HUDEP-2 (cell line): ENCODE data around the gene TCF4.

Experiments
- DNase-seq, 76 experiments: peaks; one replicate each; lab custom pipeline; 2025; ENCODE audit not compliant: unreplicated experiment in 76 of 76; lab: John Stamatoyannopoulos, UW

The TCF4 gene

DNA sequence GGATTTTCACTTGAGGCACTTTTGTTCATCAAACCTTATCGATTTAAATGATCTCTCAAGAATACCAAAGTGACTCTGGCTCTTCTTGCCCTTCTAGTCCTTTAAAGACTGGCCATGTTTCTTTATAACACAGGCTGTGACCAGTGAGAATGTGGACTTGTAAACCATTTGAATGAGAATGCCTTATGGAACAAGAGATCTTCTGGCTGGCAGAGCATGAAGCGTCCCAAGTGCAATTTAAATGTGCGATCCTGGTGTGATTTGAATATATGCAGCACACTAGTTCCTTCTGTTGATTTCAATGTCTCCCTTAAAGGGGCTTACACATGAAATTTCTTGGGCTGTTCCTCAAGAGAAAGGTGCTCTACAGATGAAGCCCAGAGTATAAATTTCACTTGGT is 366.4 kb downstream of the TCF4 start:
- no peak for DNase-seq

- DNase-seq, result no peak
Observed at GRCh38 chr18:55220523-55220922, 367.5 kb downstream of the TCF4 start.

DNA sequence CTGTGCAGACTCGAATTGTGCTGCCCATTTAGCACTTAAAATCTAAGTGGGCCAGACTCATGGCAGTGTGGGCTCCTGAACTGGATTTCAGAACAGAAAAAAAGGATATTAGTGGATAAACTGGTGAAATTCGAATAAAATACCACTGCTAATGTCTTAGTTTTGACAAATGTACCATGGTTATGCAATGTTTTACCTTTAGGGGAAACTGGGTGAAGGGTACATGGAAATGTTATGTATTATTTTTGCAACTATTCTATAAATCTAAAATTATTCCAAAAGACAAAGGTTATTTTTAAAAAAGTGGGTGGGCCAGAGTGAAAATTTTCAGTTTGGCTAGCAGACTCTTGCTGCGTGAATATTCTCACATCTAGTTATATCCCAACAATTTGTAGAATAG is 368.2 kb downstream of the TCF4 start:
- DNase-seq, result no peak

DNA sequence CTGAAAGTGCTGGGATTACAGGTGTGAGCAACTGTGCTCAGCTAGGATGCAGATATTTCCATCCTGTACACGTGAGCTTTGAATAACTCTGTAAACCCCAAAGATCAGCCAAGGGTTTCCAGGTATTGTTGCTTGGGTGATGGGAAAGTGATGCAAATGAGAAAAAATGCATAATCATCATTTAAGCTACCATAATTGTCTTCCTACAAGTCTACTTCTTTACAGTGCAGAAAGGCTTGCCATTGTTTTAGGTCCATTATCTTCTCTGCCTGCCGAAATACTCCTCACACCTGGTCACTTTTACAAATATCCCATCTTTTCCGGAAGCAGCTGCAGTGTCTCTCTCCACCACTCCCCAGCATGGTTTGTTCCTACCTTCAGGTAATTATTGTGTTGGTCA is 368.9 kb downstream of the TCF4 start:
- no peak for DNase-seq

DNA sequence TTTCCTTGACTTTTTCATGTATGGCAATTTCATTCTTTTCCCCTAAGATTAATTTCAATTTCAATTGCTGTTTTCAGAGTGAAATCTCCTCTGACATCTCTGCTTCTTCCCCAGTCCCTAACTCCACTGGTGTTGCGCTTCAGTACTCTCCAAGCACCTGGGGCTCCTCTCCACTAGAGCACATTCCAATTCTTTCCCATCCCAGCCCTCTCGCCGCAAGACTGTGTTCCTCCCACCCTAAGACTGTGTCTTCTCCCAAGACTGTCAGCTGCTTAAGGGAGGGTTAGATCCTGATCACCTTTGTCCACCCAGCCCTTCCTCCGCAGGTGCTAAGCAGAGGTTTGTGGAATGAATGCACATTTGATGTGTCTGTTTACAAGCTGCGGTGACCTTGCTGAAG is 373.0 kb downstream of the TCF4 start:
- DNase-seq, result no peak

DNA sequence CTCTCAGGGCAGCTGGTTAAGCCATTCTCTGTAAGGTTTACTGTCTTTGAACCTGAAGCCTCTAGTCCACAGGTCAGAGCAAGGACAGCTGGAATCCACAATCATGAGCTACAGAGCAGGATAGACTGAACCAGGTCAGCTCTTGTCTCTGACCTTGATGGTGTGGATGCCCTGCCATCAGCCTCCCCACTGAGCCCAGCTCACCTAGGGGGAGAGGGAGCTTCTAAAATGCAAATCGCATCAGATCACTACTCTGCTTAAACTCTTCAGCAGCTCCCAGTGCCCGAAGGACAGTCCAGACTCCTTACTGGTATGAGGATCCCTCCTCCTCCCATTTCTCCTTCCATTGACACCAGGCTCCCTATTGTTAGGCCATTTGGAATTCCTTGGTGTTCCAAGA is 373.5 kb downstream of the TCF4 start:
- no peak for DNase-seq

GRCh38 chr18:55213586-55213985 is 374.4 kb downstream of the TCF4 start:
- no peak for DNase-seq

GRCh38 chr18:55206927-55207326 is 381.1 kb downstream of the TCF4 start:
- DNase-seq, result no peak

DNA sequence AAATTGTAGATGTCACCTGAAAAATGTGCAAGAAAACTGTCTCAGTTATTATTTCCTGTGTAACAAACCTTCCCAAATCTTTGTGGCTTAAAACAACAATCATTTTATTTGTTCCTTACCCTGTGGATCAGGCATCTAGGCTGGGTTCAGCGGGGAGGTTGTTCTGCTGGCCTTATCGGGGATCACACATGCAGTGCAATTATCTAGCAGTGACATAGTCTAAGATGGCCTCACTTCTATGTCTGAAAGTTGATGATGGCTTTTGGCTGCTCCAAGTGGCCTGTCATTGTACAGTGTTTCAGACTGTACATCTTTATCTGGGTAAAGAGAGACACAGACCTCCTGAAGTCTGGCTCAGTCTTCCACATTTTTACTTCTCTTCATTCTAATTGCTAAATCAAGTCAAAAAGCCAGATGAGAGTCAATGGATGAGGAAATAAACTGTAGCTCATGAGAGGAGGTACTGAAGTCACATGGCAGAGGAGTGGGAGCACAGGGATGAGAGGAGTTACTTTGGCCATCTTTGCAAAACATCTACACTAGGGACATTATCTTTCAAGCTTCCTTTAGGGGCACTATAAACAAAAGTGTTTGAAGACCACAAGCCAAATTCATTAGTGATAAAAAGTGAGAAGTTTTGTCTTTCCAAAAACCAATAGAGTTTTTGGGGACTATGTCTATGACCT is 385.6 kb downstream of the TCF4 start:
- no peak for DNase-seq

DNA sequence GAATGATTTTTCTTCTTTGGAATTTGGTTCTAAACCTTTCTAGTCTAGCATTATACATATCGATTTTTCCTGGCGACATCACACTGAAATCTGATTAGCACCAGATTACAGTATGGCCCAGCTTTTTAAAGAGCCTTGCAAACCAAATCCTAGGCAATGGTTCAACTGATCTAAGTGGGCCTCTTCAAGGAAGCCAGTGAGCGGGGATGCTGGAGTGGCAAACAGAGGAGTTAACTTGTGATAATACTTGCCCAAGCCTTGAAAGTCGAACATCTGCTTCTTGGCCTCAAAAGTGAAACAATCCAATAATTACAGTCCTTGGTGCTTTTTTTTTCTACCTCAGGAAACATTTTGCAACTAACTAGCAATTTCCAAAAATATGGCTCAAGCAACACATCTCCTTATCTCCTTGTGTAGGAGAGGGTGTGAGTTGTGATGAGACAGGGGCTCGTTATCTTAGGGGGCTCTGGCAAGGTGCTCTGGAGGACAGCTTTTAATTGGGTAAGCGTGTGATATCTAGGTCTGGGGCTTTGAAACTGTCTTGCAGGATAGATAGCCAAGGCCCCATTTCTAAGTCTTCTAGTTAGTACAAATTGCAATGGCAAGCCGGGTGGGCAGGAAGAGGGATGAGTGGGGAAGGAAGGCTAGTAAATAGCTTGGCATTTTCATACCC is 388.6 kb downstream of the TCF4 start:
- DNase-seq, result no peak

DNA sequence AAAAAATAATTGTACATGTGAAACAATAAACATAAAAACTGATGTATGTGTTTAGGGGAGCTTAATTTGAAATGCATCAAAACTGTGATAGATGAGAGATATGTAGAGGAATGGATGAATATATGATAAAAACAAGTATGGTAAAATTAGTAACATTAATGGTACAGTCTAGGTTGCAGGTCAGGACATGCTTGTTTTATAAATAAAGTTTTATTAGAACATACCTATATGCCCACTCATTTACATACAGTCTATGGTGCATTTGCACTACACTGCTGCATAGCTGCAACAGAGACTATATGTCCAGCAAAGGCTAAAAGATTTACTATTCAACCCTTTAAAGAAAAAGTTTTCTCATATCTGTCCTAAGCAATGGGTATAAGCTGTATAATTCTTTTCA is 392.1 kb downstream of the TCF4 start:
- no peak for DNase-seq

- no peak for DNase-seq
Observed at GRCh38 chr18:55189972-55190371, 398.0 kb downstream of the TCF4 start.

GRCh38 chr18:55186588-55186987 is 401.4 kb downstream of the TCF4 start:
- DNase-seq, result no peak

DNA sequence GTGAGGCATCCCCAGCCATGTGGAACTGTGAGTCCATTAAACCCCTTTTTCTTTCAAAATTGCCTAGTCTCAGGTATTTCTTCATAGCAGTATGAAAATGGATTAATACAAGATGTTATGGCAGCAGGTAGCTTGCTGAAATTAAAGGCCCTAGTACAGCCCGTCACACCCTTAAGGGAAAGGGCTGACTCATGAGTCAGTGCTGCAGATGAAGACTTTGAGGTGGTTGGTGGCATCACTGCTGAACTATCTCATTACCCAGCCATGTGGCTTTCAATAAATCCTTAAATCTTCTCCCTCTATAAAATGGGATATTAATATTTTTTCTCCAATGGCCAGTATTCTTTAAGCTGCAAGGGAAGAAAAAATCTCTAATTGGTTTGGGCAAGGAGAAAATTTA is 402.6 kb downstream of the TCF4 start:
- DNase-seq, result no peak

DNA sequence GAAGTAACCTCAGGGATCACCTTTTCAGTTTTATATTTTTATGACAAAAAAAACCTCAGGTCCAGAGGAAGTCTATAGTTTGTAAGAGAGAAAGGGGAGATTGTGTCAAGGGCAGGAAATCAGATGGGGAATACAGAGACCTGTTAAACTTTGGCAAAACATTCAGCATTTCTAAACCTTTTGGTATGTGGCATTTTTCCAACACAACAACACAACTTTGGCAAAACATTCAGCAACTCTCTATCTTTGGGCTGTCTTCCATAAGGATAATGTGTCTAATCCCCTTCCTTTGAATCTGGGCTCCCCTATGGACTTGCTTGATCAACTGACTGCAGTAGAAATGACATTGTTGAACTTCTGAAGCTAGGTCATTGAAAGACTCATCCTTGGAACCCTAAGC is 408.2 kb downstream of the TCF4 start:
- DNase-seq, result no peak

DNA sequence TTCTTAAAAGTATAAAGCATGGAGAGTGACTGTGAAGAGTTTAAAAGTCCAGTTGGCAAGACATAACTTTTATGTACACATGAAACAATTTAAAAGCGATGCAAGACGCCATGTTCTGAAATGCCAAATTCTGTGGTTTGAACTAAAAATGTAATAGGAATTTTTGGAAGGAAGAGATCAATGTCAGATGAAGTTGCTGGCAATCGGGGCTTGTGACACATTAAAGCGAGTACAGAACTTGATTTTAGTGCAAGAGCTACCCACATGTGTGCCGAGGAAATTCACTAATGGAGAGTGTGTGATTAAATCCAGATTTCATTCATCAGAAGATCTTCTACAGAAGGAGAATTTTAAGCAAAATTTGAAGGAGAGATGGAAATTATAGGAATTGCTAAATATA is 408.6 kb downstream of the TCF4 start:
- DNase-seq, result no peak

DNA sequence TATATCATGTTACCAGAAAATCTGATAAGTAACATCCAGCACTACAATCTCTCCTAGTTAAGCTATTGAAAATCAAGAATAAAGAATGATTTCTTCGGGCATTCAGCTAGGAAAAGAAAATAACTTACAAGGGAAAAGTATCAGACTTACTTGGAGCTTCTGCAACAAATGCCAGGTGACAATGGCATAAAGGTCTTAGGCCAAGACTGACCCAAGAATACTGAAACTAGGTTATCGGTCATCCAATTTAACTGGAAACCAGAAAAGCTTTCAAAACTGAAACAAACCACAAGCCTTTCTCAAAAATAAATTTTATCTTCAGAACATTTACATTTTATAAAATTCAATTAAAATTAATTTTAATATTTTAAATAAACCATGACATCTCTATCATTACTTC is 414.7 kb downstream of the TCF4 start:
- no peak for DNase-seq
